ENCODE data around the gene UBE2D4. TPM values are rescaled to one million over a fixed set of nuclear protein-coding genes. Genes with fewer than 3 reads are reported as not detected.

UBE2D4 gene
- total RNA-seq, 2 donors from 2014 or later: 8.9 to 12.8 TPM

DNA sequence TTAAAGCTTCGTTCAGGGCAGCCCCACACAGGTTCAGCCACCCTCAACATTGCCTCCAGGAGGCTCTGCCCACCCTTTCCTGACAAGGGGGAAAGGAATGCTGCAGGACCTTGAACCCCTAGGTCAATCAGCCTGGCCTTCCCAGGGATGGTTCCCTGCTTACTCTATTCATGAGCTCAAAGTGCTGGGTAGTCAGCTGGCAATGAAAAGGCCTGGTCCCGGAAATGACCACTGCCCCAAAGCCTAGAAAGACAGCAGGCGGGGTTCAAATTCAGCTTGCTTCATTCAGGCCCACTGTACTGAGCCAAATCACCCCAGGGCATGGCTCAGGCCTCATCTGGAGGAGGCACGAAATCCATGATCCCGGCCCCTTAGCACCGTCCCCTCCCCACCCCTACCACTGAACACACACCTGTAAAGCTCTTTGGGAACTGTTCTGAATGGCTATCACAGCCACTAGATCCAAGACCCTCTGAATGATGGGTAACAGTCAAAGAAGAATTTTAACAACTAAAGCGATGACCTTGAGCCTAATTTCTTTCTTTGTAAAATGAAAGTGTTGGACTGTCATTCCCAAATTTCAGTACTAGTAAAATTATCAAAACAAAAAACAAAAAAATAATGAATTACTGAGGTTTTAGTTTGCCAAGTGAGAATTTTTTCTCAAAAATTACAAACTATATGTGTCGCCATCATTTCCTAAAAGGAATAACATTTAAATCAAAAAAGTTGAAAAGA, 20.9 kb upstream of the UBE2D4 start:
- DNase-seq: peak; percentile 77
- Histone ChIP-seq H3K4me1 (peaks cover 6% of the 10 kb centered on the region), H3K27ac (peak overlapping the region; percentile 75), H3K36me3 (no peaks in the 10 kb centered on the region), H3K4me3 (peak overlapping the region; percentile 56), H3K9ac (ENCODE audit: low read depth in 2 of 2, low read length in 2 of 2) (peak overlapping the region; percentile 75 to 90), H3K9me3 (no peaks in the 10 kb centered on the region), H3K27me3 (no peaks in the 10 kb centered on the region)
- TF ChIP-seq, protein P1, sequence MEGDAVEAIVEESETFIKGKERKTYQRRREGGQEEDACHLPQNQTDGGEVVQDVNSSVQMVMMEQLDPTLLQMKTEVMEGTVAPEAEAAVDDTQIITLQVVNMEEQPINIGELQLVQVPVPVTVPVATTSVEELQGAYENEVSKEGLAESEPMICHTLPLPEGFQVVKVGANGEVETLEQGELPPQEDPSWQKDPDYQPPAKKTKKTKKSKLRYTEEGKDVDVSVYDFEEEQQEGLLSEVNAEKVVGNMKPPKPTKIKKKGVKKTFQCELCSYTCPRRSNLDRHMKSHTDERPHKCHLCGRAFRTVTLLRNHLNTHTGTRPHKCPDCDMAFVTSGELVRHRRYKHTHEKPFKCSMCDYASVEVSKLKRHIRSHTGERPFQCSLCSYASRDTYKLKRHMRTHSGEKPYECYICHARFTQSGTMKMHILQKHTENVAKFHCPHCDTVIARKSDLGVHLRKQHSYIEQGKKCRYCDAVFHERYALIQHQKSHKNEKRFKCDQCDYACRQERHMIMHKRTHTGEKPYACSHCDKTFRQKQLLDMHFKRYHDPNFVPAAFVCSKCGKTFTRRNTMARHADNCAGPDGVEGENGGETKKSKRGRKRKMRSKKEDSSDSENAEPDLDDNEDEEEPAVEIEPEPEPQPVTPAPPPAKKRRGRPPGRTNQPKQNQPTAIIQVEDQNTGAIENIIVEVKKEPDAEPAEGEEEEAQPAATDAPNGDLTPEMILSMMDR (IDR thresholded peaks at IDR 0.05): no peak
- intact Hi-C loops (cut with DNase I): no loop called here

GRCh38 chr7:43905956-43906330, 20.3 kb upstream of the UBE2D4 start:
- peak overlapping the region; percentile 75 to 90 for H3K9ac ChIP-seq (ENCODE audit: low read depth in 2 of 2, low read length in 2 of 2)
- H3K27ac ChIP-seq: peak overlapping the region; percentile 75
- TF ChIP-seq, protein P1 (IDR thresholded peaks at IDR 0.05): no peak
- peaks cover 6% of the 10 kb centered on the region for H3K4me1 ChIP-seq
- DNase-seq: peak; percentile 38
- H3K4me3 ChIP-seq: peak overlapping the region; percentile 56
- H3K9me3 ChIP-seq: no peaks in the 10 kb centered on the region
- H3K36me3 ChIP-seq: no peaks in the 10 kb centered on the region
- intact Hi-C loops (cut with DNase I): no loop called here
- no peaks in the 10 kb centered on the region for H3K27me3 ChIP-seq

- no peaks in the 10 kb centered on the region for H3K27me3 ChIP-seq
- intact Hi-C loops (cut with DNase I): no loop called here
Measured at GRCh38 chr7:43906331-43907010, 19.8 kb upstream of the UBE2D4 start, which contains the start of gene URGCP. Gene URGCP (minus strand): TSS chr7:43906596. CDS start chr7:43906575, 21 bp downstream.

DNA sequence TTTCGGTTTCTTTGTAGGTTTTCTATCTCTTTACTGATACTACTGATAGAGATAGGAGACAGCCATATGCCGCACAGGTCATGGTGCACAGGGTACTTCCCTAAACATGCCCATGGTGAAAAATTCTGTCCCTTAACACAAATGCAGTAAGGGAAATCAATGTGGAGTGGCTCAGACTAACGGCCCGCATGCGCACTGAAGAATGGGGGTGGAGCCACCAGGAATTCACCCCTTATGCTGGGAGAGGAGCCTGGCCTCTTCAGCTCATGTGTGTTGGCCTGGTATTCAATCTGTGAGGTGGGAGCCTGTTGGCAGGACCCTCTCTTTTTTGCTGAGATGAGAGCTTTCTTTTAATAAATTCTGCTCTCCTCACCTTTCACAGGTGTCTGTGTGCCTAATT, 11.4 kb upstream of the UBE2D4 start:
- Histone ChIP-seq H3K9ac (ENCODE audit: low read depth in 2 of 2, low read length in 2 of 2) (no peak overlapping the region), H3K36me3 (no peaks in the 10 kb centered on the region), H3K27ac (no peak overlapping the region), H3K9me3 (no peaks in the 10 kb centered on the region), H3K4me1 (no peaks in the 10 kb centered on the region), H3K4me3 (no peak overlapping the region), H3K27me3 (no peaks in the 10 kb centered on the region)
- intact Hi-C loops (cut with DNase I): no loop called here
- TF ChIP-seq, protein P1 (IDR thresholded peaks at IDR 0.05): no peak
- no peak for DNase-seq

More at GRCh38 chr7:43906331-43907010, 19.8 kb upstream of the UBE2D4 start, which contains the start of gene URGCP:
- Histone ChIP-seq H3K4me3 (peak within 1 kb of the TSS; percentile 56), H3K9ac (ENCODE audit: low read depth in 2 of 2, low read length in 2 of 2) (peak within 1 kb of the TSS; percentile 86 to 90), H3K36me3 (no peaks in the 10 kb centered on the region), H3K27ac (peak within 1 kb of the TSS; percentile 75), H3K4me1 (peaks cover 6% of the 10 kb centered on the region), H3K9me3 (no peaks in the 10 kb centered on the region)
- DNase-seq: peak; percentile 62
- TF ChIP-seq, protein P1 (IDR thresholded peaks at IDR 0.05): no peak

DNA sequence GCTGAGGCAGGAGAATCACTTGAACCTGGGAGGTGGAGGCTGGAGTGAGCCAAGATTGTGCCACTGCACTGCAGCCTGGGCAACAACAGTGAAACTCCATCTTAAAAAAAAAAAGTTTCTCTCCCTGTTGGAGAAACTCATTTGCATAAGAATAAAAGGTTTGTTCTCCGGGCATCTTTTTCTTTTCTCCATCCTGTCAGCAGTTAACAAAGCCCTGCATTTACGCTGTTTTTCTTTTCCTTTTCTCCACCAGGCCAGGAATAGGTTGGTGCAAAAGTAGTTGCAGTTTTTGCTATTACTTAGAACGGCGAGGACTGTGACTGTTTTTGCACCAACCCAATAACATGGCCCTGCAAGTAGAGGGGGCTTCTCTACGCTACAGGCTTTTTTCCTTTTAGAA, 10.3 kb upstream of the UBE2D4 start:
- no peak for DNase-seq
- Histone ChIP-seq H3K27ac (no peak overlapping the region), H3K27me3 (no peaks in the 10 kb centered on the region), H3K9me3 (no peaks in the 10 kb centered on the region), H3K36me3 (no peaks in the 10 kb centered on the region), H3K9ac (ENCODE audit: low read depth in 2 of 2, low read length in 2 of 2) (no peak overlapping the region), H3K4me1 (no peaks in the 10 kb centered on the region), H3K4me3 (no peak overlapping the region)
- TF ChIP-seq, protein P1 (IDR thresholded peaks at IDR 0.05): no peak
- intact Hi-C loops (cut with DNase I): no loop called here
